RWPE2 (cell line): ENCODE results near the gene PCDHGA1.
"Not testable (repeated sequence)": the region's sequence is repeated elsewhere in the genome, so short reads cannot be mapped to it uniquely, and the experiment has no call there.

Source experiments
- ATAC-seq: fragments of 200-7000 bp; cut with Tn5 transposase; 3 replicates; pipeline ENCODE4 v1.9.1; 2021; ENCODE audit warnings: low read depth
- DNase-seq: peaks from one replicate; pipeline ENCODE4 v3.0.0-alpha.2; 2020; ENCODE audit warnings: low spot score
- H3K27ac ChIP-seq: fragments of 450-650 bp; 2 replicates; pipeline ENCODE4 v1.5.1; 2017; ENCODE audit warnings: mild to moderate bottlenecking; ENCODE audit not compliant: poor library complexity, severe bottlenecking
- H3K27me3 ChIP-seq: fragments of 250-450 bp; sonication (Bioruptor Pico); 2 replicates; pipeline ENCODE4 v1.5.1; 2021; ENCODE audit warnings: mild to moderate bottlenecking, moderate library complexity; ENCODE audit not compliant: insufficient read depth, poor library complexity, severe bottlenecking
- H3K36me3 ChIP-seq: fragments of 250-450 bp; sonication (Bioruptor Pico); 2 replicates; pipeline ENCODE4 v1.5.1; 2020; ENCODE audit warnings: low read depth, mild to moderate bottlenecking, moderate library complexity
- H3K4me1 ChIP-seq: fragments of 250-450 bp; sonication (Bioruptor Pico); 2 replicates; pipeline ENCODE4 v1.5.1; 2021; ENCODE audit warnings: mild to moderate bottlenecking, moderate library complexity; ENCODE audit not compliant: insufficient read depth, poor library complexity, severe bottlenecking
- H3K4me3 ChIP-seq: fragments of 250-450 bp; sonication (Bioruptor Pico); 2 replicates; pipeline ENCODE4 v1.5.1; 2021; ENCODE audit warnings: mild to moderate bottlenecking, moderate library complexity; ENCODE audit not compliant: severe bottlenecking
- H3K9me3 ChIP-seq: fragments of 250-450 bp; sonication (Bioruptor Pico); 2 replicates; pipeline ENCODE4 v1.5.1; 2021; ENCODE audit warnings: mild to moderate bottlenecking, moderate library complexity; ENCODE audit not compliant: severe bottlenecking
- TF ChIP-seq, protein P1 (sequence below): fragments of 450-650 bp; IDR thresholded peaks from one replicate; pipeline ENCODE4 v1.5.1; 2017; ENCODE audit warnings: mild to moderate bottlenecking, moderate library complexity; ENCODE audit not compliant: poor library complexity, severe bottlenecking

The PCDHGA1 gene

DNA sequence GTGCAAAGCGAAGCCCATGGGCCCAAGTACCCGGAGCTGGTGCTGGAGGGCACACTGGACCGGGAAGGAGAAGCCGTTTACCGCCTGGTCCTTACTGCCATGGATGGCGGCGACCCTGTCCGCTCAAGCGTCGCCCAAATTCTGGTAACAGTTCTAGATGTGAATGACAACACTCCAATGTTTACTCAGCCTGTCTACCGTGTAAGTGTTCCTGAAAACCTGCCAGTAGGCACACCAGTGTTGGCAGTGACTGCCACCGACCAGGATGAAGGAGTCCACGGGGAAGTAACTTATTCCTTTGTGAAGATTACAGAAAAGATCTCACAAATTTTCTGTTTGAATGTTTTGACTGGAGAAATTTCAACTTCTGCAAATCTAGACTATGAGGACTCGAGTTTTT is 44.3 kb downstream of the PCDHGA1 start:
- H3K36me3 ChIP-seq: no peaks in the 10 kb centered on the region
- H3K27me3 ChIP-seq: peaks cover 46% of the 10 kb centered on the region

DNA sequence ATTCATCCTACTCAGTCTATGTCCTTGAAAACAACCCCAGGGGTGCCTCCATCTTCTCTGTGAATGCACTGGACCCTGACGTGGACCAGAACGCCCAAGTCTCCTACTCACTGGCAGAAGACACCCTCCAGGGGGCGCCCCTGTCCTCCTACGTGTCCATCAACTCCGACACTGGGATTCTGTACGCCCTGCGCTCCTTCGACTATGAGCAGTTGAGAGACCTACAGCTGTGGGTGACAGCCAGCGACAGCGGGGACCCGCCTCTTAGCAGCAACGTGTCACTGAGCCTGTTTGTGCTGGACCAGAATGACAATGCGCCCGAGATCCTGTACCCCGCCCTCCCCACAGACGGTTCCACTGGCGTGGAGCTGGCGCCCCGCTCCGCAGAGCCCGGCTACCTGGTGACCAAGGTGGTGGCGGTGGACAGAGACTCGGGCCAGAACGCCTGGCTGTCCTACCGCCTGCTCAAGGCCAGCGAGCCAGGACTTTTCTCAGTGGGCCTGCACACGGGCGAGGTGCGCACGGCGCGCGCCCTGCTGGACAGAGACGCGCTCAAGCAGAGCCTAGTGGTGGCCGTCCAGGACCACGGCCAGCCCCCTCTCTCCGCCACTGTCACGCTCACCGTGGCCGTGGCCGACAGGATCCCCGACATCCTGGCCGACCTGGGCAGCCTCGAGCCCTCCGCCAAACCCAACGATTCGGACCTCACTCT is 45.3 kb downstream of the PCDHGA1 start:
- H3K4me3 ChIP-seq, H3K27ac ChIP-seq, ATAC-seq, H3K9me3 ChIP-seq, H3K4me1 ChIP-seq, DNase-seq, H3K36me3 ChIP-seq: not testable (repeated sequence)
- H3K27me3 ChIP-seq: peaks cover 40% of the 10 kb centered on the region

More for the DNA sequence above, 44.3 kb downstream of the PCDHGA1 start:
- DNase-seq: no peak
- TF ChIP-seq, protein P1, sequence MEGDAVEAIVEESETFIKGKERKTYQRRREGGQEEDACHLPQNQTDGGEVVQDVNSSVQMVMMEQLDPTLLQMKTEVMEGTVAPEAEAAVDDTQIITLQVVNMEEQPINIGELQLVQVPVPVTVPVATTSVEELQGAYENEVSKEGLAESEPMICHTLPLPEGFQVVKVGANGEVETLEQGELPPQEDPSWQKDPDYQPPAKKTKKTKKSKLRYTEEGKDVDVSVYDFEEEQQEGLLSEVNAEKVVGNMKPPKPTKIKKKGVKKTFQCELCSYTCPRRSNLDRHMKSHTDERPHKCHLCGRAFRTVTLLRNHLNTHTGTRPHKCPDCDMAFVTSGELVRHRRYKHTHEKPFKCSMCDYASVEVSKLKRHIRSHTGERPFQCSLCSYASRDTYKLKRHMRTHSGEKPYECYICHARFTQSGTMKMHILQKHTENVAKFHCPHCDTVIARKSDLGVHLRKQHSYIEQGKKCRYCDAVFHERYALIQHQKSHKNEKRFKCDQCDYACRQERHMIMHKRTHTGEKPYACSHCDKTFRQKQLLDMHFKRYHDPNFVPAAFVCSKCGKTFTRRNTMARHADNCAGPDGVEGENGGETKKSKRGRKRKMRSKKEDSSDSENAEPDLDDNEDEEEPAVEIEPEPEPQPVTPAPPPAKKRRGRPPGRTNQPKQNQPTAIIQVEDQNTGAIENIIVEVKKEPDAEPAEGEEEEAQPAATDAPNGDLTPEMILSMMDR: no peak
- Histone ChIP-seq H3K9me3 (no peaks in the 10 kb centered on the region), H3K4me3 (no peak overlapping the region), H3K27ac (no peak overlapping the region), H3K4me1 (no peaks in the 10 kb centered on the region)
- ATAC-seq: no peak

DNA sequence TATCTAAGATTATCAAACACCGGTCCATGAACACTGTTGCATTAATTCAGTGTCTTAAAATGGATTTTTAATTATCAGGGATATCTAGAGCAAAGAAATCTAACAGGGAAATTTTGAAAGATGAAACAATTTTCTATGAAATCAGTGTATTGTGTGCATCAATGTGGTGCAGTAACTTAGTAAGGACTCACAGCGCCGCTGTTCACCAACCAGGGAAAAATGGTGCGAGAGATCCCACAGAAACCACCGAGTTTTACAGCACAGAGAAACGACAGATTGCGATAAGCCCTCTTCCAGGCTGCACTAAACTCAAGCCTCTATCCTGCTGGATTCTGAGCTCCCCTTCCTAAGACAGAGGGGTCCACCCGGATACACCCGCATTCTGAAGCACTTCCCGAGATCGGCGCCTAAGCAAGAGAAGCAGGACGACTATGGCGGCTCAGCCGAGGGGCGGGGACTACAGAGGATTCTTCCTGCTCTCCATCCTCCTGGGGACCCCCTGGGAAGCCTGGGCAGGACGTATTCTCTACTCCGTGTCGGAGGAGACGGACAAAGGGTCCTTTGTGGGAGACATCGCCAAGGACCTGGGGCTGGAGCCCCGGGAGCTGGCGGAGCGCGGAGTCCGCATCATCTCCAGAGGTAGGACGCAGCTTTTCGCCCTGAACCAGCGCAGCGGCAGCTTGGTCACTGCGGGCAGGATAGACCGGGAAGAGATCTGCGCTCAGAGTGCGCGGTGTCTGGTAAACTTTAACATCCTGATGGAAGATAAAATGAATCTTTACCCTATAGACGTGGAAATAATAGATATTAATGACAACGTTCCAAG is 52.4 kb downstream of the PCDHGA1 start, which contains the start of gene PCDHGA7:
Gene PCDHGA7 (plus strand): TSS at position 274 of the 826 bp plus-strand sequence. CDS start 158 bp downstream, at position 432.
- TF ChIP-seq, protein P1: peak; percentile 74
- Histone ChIP-seq H3K27me3 (peaks cover 36% of the 10 kb centered on the region), H3K36me3 (no peaks in the 10 kb centered on the region), H3K4me3 (peak within 1 kb of the TSS; percentile 34), H3K27ac (no peak within 1 kb of the TSS), H3K9me3 (peaks cover 16% of the 10 kb centered on the region), H3K4me1 (no peaks in the 10 kb centered on the region)
- DNase-seq (no peak), ATAC-seq (peak; percentile 60; the same call in 2 of the 3 replicates)

DNA sequence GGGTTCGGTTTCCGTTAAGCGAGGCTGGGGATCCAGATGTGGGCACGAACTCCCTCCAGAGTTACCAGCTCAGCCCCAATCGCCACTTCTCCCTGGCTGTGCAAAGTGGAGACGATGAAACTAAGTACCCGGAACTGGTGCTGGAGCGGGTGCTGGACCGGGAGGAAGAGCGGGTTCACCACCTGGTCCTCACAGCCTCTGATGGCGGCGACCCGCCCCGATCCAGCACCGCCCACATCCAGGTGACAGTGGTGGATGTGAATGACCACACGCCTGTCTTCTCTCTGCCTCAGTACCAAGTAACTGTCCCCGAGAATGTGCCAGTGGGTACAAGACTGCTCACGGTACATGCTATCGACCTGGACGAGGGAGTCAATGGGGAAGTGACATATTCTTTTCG is 53.0 kb downstream of the PCDHGA1 start:
- ATAC-seq: no peak
- TF ChIP-seq, protein P1: no peak
- no peak for DNase-seq
- H3K4me3 ChIP-seq: no peak overlapping the region
- peaks cover 36% of the 10 kb centered on the region for H3K27me3 ChIP-seq
- no peak overlapping the region for H3K27ac ChIP-seq
- H3K36me3 ChIP-seq: no peaks in the 10 kb centered on the region
- peaks cover 18% of the 10 kb centered on the region for H3K9me3 ChIP-seq
- H3K4me1 ChIP-seq: no peaks in the 10 kb centered on the region

DNA sequence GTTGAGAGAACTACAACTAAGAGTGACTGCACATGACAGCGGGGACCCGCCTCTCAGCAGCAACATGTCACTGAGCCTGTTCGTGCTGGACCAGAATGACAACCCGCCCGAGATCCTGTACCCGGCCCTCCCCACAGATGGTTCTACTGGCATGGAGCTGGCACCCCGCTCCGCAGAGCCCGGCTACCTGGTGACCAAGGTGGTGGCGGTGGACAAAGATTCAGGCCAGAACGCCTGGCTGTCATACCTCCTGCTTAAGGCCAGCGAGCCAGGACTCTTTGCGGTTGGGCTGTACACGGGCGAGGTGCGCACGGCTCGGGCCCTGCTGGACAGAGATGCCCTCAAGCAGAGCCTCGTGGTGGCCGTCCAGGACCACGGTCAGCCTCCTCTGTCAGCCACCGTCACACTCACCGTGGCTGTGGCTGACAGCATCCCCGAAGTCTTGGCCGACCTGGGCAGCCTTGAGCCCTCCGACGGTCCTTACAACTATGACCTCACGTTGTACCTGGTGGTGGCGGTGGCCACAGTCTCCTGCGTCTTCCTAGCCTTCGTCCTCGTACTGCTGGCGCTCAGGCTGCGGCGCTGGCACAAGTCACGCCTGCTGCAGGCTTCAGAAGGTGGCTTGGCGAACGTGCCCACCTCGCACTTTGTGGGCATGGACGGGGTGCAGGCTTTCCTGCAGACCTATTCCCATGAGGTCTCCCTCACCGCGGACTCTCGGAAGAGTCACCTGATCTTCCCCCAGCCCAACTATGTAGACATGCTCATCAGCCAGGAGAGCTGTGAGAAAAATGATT is 54.4 kb downstream of the PCDHGA1 start:
- DNase-seq (no peak), ATAC-seq (no peak)
- peaks cover 27% of the 10 kb centered on the region for H3K27me3 ChIP-seq
- H3K9me3 ChIP-seq: peaks cover 32% of the 10 kb centered on the region
- H3K27ac ChIP-seq: no peak overlapping the region
- H3K4me3 ChIP-seq: no peak overlapping the region
- TF ChIP-seq, protein P1: no peak
- no peaks in the 10 kb centered on the region for H3K4me1 ChIP-seq
- H3K36me3 ChIP-seq: no peaks in the 10 kb centered on the region
